Measurements from ENCODE around the gene PLEKHM2.

Gene PLEKHM2

GRCh38 chr1:15764269-15764764, 80.2 kb downstream of the PLEKHM2 start:
- H3K4me1 ChIP-seq = peaks cover 12% of the 10 kb centered on the region
- no peaks in the 10 kb centered on the region for H3K36me3 ChIP-seq (ENCODE audit: control insufficient read depth, insufficient read depth, low read length)
- H3K9me3 ChIP-seq (ENCODE audit: control insufficient read depth, low read length) = no peaks in the 10 kb centered on the region
- H3K79me2 ChIP-seq = no peaks in the 10 kb centered on the region
- H3K4me2 ChIP-seq (ENCODE audit: low read length) = no peak overlapping the region
- peak overlapping the region; percentile 39 for H3K27ac ChIP-seq
- H3K4me3 ChIP-seq (ENCODE audit: low read depth, low read length) = no peak overlapping the region
- H2AFZ ChIP-seq = no peak overlapping the region
- H3K9ac ChIP-seq = no peak overlapping the region
- H3K27me3 ChIP-seq (ENCODE audit: control insufficient read depth, insufficient read depth, low read length) = no peaks in the 10 kb centered on the region
- TF ChIP-seq CTCF (IDR thresholded peaks at IDR 0.05) = no peak

GRCh38 chr1:15764890-15765289, 80.8 kb downstream of the PLEKHM2 start:
- H3K4me3 ChIP-seq (ENCODE audit: low read depth, low read length) = no peak overlapping the region
- H3K9me3 ChIP-seq (ENCODE audit: control insufficient read depth, low read length) = no peaks in the 10 kb centered on the region
- H3K36me3 ChIP-seq (ENCODE audit: control insufficient read depth, insufficient read depth, low read length) = no peaks in the 10 kb centered on the region
- H2AFZ ChIP-seq = no peak overlapping the region
- no peak for TF ChIP-seq CTCF (IDR thresholded peaks at IDR 0.05)
- H3K27me3 ChIP-seq (ENCODE audit: control insufficient read depth, insufficient read depth, low read length) = no peaks in the 10 kb centered on the region
- peaks cover 12% of the 10 kb centered on the region for H3K4me1 ChIP-seq
- H3K4me2 ChIP-seq (ENCODE audit: low read length) = no peak overlapping the region
- H3K27ac ChIP-seq = no peak overlapping the region
- no peaks in the 10 kb centered on the region for H3K79me2 ChIP-seq
- H3K9ac ChIP-seq = no peak overlapping the region

GRCh38 chr1:15765495-15766194, 81.5 kb downstream of the PLEKHM2 start:
- no peak overlapping the region for H2AFZ ChIP-seq
- no peak for TF ChIP-seq CTCF (IDR thresholded peaks at IDR 0.05)
- peak overlapping the region; percentile 15 for H3K27ac ChIP-seq
- H3K36me3 ChIP-seq (ENCODE audit: control insufficient read depth, insufficient read depth, low read length) = no peaks in the 10 kb centered on the region
- H3K79me2 ChIP-seq = no peaks in the 10 kb centered on the region
- no peak overlapping the region for H3K4me2 ChIP-seq (ENCODE audit: low read length)
- H3K9me3 ChIP-seq (ENCODE audit: control insufficient read depth, low read length) = no peaks in the 10 kb centered on the region
- H3K9ac ChIP-seq = no peak overlapping the region
- H3K4me3 ChIP-seq (ENCODE audit: low read depth, low read length) = no peak overlapping the region
- H3K4me1 ChIP-seq = peaks cover 12% of the 10 kb centered on the region
- no peaks in the 10 kb centered on the region for H3K27me3 ChIP-seq (ENCODE audit: control insufficient read depth, insufficient read depth, low read length)

GRCh38 chr1:15767941-15768340, 83.8 kb downstream of the PLEKHM2 start:
- no peak overlapping the region for H3K27ac ChIP-seq
- H3K4me1 ChIP-seq = peaks cover 7% of the 10 kb centered on the region
- H3K4me2 ChIP-seq (ENCODE audit: low read length) = no peak overlapping the region
- H3K9ac ChIP-seq = no peak overlapping the region
- H3K36me3 ChIP-seq (ENCODE audit: control insufficient read depth, insufficient read depth, low read length) = no peaks in the 10 kb centered on the region
- no peaks in the 10 kb centered on the region for H3K9me3 ChIP-seq (ENCODE audit: control insufficient read depth, low read length)
- H2AFZ ChIP-seq = no peak overlapping the region
- H3K4me3 ChIP-seq (ENCODE audit: low read depth, low read length) = no peak overlapping the region
- TF ChIP-seq CTCF (IDR thresholded peaks at IDR 0.05) = no peak
- H3K79me2 ChIP-seq = no peaks in the 10 kb centered on the region
- H3K27me3 ChIP-seq (ENCODE audit: control insufficient read depth, insufficient read depth, low read length) = no peaks in the 10 kb centered on the region

- H3K4me3 ChIP-seq (ENCODE audit: low read depth, low read length) = no peak overlapping the region
- H3K4me2 ChIP-seq (ENCODE audit: low read length) = no peak overlapping the region
- no peak overlapping the region for H3K27ac ChIP-seq
- no peaks in the 10 kb centered on the region for H3K9me3 ChIP-seq (ENCODE audit: control insufficient read depth, low read length)
- no peaks in the 10 kb centered on the region for H3K79me2 ChIP-seq
- peaks cover 7% of the 10 kb centered on the region for H3K4me1 ChIP-seq
- H3K9ac ChIP-seq = no peak overlapping the region
- H3K36me3 ChIP-seq (ENCODE audit: control insufficient read depth, insufficient read depth, low read length) = no peaks in the 10 kb centered on the region
- no peaks in the 10 kb centered on the region for H3K27me3 ChIP-seq (ENCODE audit: control insufficient read depth, insufficient read depth, low read length)
- no peak overlapping the region for H2AFZ ChIP-seq
- TF ChIP-seq CTCF (IDR thresholded peaks at IDR 0.05) = no peak
Observed at GRCh38 chr1:15768388-15768787, 84.3 kb downstream of the PLEKHM2 start.
